HEK293T (cell line): ENCODE results near the gene ARL15.

Source experiments
- BHLHE40 ChIP-seq: fragments of 450-650 bp; IDR thresholded peaks from 2 replicates; pipeline ENCODE4 v1.6.1; 2016; ENCODE audit warnings: mild to moderate bottlenecking, moderate library complexity, borderline replicate concordance
- FOXK2 ChIP-seq: fragments of 450-650 bp; IDR thresholded peaks from 2 replicates; pipeline ENCODE4 v1.6.1; 2016; ENCODE audit warnings: mild to moderate bottlenecking
- FOXM1 ChIP-seq: fragments of 450-650 bp; IDR thresholded peaks from 2 replicates; pipeline ENCODE4 v1.6.1; 2017; ENCODE audit warnings: mild to moderate bottlenecking, borderline replicate concordance
- LEF1 ChIP-seq: fragments of 450-650 bp; IDR thresholded peaks from 2 replicates; pipeline ENCODE4 v1.6.1; 2017; ENCODE audit warnings: mild to moderate bottlenecking, borderline replicate concordance
- NFRKB ChIP-seq: fragments of 450-650 bp; IDR thresholded peaks from 2 replicates; pipeline ENCODE4 v1.6.1; 2016; ENCODE audit warnings: mild to moderate bottlenecking, moderate library complexity
- PKNOX1 ChIP-seq: fragments of 450-650 bp; IDR thresholded peaks from 2 replicates; pipeline ENCODE4 v1.6.1; 2016
- SP1 ChIP-seq: fragments of 450-650 bp; IDR thresholded peaks from 2 replicates; pipeline ENCODE4 v1.6.1; 2017
- SUZ12 ChIP-seq: fragments of 450-650 bp; IDR thresholded peaks from 2 replicates; pipeline ENCODE4 v1.6.1; 2016; ENCODE audit warnings: mild to moderate bottlenecking
- TARDBP ChIP-seq: fragments of 450-650 bp; IDR thresholded peaks from 2 replicates; pipeline ENCODE4 v1.6.1; 2016

GRCh38 chr5:54135042-54135441, 175.3 kb downstream of the ARL15 start:
- TF ChIP-seq BHLHE40, result no peak
- no peak for TF ChIP-seq SP1
- TF ChIP-seq NFRKB, result no peak
- TF ChIP-seq LEF1, result no peak
- TF ChIP-seq SUZ12, result no peak
- no peak for TF ChIP-seq TARDBP
- no peak for TF ChIP-seq FOXM1
- no peak for TF ChIP-seq FOXK2
- TF ChIP-seq PKNOX1, result no peak
